ENCODE results near the gene PSMD2. TPM values are rescaled to one million over a fixed set of nuclear protein-coding genes. Genes with fewer than 3 reads are reported as not detected.

PSMD2 gene
- total RNA-seq, 1 donor from 2014 or later, result 310 TPM

GRCh38 chr3:184315871-184316661, 17.0 kb downstream of the PSMD2 start:
- peak in 1 of 2 donors; percentile 44 for DNase-seq (ENCODE audit: low read depth in 2 of 2)

DNA sequence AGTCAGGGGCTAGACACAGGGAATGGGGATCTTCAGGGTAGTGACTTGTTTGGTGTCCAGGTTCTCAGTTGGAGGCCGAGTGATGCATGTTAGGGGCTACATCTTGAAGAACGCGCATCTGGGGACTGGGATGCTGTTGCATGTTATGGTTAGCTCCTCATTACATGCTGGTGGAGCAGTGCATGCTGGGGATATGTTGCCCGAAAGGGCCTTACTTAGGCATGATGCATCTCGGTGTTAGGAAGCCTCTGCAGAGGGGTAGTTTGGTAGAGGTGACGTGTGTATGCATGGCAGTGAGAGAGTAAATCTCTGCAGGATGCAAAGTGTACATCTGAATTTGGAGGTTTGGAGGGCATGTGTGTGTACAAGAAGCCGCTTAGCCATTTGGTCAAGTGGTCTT, 17.8 kb downstream of the PSMD2 start:
- DNase-seq (ENCODE audit: low read depth in 2 of 2), result peak in 1 of 2 donors; percentile 16

- DNase-seq (ENCODE audit: low read depth in 2 of 2), result no peak
Measured at GRCh38 chr3:184317201-184317600, 18.2 kb downstream of the PSMD2 start.

GRCh38 chr3:184320104-184320445, 21.0 kb downstream of the PSMD2 start:
- DNase-seq (ENCODE audit: low read depth in 2 of 2), result peak; percentile 84 to 96

DNA sequence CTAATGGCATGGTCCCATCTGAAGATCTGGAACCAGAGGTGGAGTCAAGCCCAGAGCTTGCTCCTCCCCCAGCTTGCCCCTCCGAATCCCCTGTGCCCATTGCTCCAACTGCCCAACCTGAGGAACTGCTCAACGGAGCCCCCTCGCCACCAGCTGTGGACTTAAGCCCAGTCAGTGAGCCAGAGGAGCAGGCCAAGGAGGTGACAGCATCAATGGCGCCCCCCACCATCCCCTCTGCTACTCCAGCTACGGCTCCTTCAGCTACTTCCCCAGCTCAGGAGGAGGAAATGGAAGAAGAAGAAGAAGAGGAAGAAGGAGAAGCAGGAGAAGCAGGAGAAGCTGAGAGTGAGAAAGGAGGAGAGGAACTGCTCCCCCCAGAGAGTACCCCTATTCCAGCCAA, 22.6 kb downstream of the PSMD2 start:
- no peak for DNase-seq (ENCODE audit: low read depth in 2 of 2)

GRCh38 chr3:184322731-184323487, 23.9 kb downstream of the PSMD2 start:
- no peak for DNase-seq (ENCODE audit: low read depth in 2 of 2)

GRCh38 chr3:184323696-184324095, 24.7 kb downstream of the PSMD2 start:
- DNase-seq (ENCODE audit: low read depth in 2 of 2), result no peak

GRCh38 chr3:184325269-184325668, 26.2 kb downstream of the PSMD2 start:
- DNase-seq (ENCODE audit: low read depth in 2 of 2), result no peak

DNA sequence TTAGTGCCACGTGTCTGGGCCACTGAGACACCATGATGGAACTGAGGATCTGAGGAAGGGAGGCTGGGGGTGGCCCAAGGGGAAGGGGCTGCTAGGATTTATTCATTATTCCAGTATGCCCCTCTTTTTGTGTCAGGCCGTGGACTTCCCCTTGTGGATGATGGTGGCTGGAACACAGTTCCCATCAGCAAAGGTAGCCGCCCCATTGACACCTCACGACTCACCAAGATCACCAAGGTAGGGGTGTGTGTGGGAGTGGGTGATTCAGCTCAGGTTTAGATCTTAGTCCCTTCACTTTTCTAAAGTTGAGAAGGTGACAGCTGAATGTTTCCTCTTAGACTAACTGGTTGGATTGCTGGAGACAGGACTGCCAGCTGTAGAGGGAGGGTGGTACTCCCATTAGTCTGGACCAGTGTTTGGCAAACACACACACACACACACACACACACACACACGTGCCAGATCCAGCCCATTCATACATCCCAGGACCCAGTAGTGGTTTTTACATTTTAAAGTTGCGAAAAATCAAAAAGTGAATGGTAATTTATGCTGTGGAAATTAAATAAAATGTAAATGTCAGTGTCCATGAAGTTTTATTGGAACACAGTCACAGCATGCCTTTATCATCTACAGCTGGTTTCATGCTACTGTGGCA, 26.8 kb downstream of the PSMD2 start:
- DNase-seq (ENCODE audit: low read depth in 2 of 2), result no peak

GRCh38 chr3:184327171-184327570, 28.1 kb downstream of the PSMD2 start:
- no peak for DNase-seq (ENCODE audit: low read depth in 2 of 2)

- DNase-seq (ENCODE audit: low read depth in 2 of 2), result no peak
Measured at GRCh38 chr3:184328516-184328915, 29.5 kb downstream of the PSMD2 start.

DNA sequence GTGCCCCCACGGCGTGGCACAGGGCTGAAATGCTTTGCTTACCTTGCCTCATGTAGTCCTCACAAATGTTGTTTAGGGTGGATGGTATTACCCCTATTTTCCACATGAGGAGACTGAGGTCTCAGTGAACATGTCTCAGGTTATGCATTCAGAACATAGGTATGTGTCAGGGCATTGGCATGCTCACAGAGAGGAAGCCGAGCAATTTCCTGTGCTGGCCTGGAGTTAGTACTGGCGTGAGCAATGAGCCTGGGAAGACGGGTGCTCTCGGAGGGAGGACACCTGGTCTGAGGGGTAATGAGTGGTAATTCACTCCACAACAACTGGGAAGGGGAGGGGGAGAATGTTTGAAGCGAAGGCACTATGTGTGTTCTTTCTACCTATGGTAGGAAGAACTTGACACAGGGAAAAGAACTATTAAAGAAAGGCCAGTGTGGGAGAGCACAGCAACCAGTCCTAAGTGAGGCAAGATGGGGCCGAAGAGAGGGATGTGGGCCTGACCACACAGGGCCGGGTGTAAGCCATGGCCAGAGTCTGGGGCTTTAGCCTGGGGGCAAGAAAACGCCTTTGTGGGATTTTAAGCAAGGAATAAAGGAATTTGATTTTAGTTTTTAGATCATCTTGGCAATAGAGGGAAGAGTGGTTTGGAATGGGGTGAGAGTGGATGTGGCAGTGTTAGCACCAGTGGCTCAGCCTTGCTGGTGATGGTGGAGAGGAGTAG, 33.5 kb downstream of the PSMD2 start:
- DNase-seq (ENCODE audit: low read depth in 2 of 2), result peak; percentile 84 to 98

DNA sequence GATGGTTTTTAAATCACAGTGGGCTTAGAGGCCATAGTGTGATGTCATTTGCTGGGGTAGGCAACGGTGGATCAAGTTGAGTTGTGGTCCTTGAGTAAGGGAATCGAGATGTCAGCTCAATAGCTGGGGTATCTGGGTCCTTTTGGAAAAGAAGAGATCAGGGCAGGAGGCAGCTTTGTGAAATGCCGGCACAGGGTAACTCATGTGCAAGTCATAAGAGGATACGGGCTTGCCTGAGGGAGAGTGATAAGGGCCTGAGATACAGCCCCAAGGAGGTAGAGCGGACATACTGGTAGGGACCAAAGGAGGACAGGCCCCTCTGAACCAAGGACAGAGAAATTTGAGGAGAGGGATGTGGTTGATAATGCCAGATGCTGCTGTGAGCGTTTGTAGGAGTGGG, 34.1 kb downstream of the PSMD2 start:
- no peak for DNase-seq (ENCODE audit: low read depth in 2 of 2)

DNA sequence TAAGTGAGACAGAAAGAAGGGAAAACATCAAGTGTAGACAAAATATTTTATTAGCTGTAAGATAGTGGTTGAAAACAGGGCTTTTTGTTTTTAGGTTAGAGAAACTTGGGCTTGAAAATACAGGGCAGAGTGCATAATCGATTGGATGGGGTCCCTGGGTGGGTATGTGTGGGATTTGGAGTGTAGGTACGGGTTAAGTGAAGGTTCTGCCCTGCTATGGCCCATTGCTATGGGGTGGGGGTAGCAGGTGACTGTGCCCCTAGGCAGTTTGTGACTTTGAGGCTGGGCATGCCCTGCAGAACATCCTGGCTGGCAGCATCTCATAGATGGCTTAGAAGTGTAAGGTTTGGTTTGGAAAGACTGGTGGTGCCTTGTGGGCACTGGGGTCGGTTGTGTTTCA, 34.7 kb downstream of the PSMD2 start:
- DNase-seq (ENCODE audit: low read depth in 2 of 2), result no peak

DNA sequence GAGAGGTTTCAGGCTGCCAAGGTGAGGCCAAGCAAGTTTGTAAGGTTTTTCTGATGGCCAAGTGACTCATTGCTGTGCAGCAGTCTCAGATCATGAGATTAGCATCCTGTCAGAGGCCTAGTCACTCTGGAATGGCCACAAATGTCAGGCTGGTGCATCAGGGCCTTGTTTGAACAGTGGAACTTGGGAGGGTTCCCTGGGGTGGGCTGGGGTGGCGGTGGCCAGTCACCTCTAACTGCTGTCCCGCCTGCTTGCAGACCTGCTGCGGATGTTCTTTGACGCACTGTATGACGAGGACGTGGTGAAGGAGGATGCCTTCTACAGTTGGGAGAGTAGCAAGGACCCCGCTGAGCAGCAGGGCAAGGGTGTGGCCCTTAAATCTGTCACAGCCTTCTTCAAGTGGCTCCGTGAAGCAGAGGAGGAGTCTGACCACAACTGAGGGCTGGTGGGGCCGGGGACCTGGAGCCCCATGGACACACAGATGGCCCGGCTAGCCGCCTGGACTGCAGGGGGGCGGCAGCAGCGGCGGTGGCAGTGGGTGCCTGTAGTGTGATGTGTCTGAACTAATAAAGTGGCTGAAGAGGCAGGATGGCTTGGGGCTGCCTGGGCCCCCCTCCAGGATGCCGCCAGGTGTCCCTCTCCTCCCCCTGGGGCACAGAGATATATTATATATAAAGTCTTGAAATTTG, 35.6 kb downstream of the PSMD2 start:
- peak; percentile 34 to 87 for DNase-seq (ENCODE audit: low read depth in 2 of 2)

DNA sequence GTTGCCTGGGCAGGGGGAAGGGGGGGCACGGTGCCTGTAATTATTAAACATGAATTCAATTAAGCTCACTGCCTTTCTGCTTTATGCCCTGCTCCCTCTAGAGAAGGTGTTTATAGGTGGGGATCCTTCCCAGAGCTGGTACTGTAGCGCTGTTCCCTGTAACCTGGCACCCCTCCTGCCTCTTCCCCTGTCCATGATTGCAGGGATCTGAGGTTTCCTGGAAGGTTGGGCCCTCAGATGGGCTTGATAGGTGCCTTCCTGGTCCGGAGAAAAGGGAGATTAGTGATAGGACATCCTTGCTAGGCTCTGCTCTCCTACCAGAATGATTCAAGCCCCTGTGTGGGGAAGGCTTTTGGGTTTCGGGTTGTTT, 36.2 kb downstream of the PSMD2 start:
- peak in 1 of 2 donors; percentile 13 for DNase-seq (ENCODE audit: low read depth in 2 of 2)

GRCh38 chr3:184335661-184336546, 36.9 kb downstream of the PSMD2 start:
- DNase-seq (ENCODE audit: low read depth in 2 of 2), result peak; percentile 80 to 88

- DNase-seq (ENCODE audit: low read depth in 2 of 2), result peak; percentile 61 to 63
Measured at GRCh38 chr3:184336547-184337398, 37.7 kb downstream of the PSMD2 start.

DNA sequence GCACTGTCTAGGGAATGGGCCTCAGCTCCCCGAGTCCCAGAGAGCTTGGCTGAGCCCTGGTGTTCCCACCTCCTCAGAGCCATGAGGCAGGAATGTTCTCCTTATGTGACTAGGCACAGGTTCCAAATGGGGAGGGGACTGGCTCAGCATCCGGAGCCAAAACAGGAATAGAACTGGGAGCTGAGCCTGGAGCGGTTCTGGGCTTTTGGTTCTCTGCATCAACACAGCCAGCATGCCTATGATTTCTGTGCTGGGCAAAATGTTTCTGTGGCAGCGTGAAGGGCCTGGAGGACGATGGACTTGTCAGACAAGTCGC, 38.3 kb downstream of the PSMD2 start, which contains the start of gene FAM131A:
Gene FAM131A (plus strand): TSS at position 202 of the 316 bp plus-strand sequence. CDS start 31 bp downstream, at position 233.
- peak; percentile 29 to 49 for DNase-seq (ENCODE audit: low read depth in 2 of 2)

All from lung microvascular endothelial cell (primary cell).